H9 (cell line): ENCODE measurements around the gene DNAAF1. TPM values are rescaled to one million over a fixed set of nuclear protein-coding genes. Genes with fewer than 3 reads are reported as not detected.

Experiments
- DNase-seq: peaks from one replicate; pipeline ENCODE4 v3.0.0-alpha.2; 2017
- H2AFZ ChIP-seq: one replicate; pipeline ENCODE4 v1.6.1; 2013; ENCODE audit warnings: mild to moderate bottlenecking, low read length, control low read depth, moderate library complexity
- H2AK5ac ChIP-seq: 2 replicates; pipeline ENCODE4 v1.6.1; 2013; ENCODE audit warnings: low read length, control low read depth, mixed read lengths; ENCODE audit not compliant: insufficient read length
- H2BK120ac ChIP-seq: one replicate; pipeline ENCODE4 v1.6.1; 2013; ENCODE audit warnings: low read depth, mild to moderate bottlenecking, low read length, control low read depth, inconsistent platforms; ENCODE audit not compliant: poor library complexity, severe bottlenecking
- H2BK12ac ChIP-seq: 2 replicates; pipeline ENCODE4 v1.6.1; 2013; ENCODE audit warnings: low read length, control low read depth, mixed read lengths, low read depth; ENCODE audit not compliant: insufficient read length
- H2BK15ac ChIP-seq: 2 replicates; pipeline ENCODE4 v1.6.1; 2013; ENCODE audit warnings: low read depth, low read length, control low read depth
- H2BK20ac ChIP-seq: one replicate; pipeline ENCODE4 v1.6.1; 2013; ENCODE audit warnings: low read depth, mild to moderate bottlenecking, low read length, control low read depth, inconsistent platforms; ENCODE audit not compliant: poor library complexity, severe bottlenecking
- H2BK5ac ChIP-seq: 2 replicates; pipeline ENCODE4 v1.6.1; 2013; ENCODE audit warnings: low read length, control low read depth, mixed read lengths; ENCODE audit not compliant: insufficient read length
- H3K14ac ChIP-seq: 2 replicates; pipeline ENCODE4 v1.6.1; 2013; ENCODE audit warnings: low read length, control low read depth; ENCODE audit not compliant: insufficient read depth
- H3K18ac ChIP-seq: 2 replicates; pipeline ENCODE4 v1.6.1; 2013; ENCODE audit warnings: low read depth, mild to moderate bottlenecking, mixed read lengths, low read length, control low read depth; ENCODE audit not compliant: insufficient read length
- H3K23ac ChIP-seq: 2 replicates; pipeline ENCODE4 v1.6.1; 2013; ENCODE audit warnings: low read length, control low read depth, mixed read lengths, low read depth; ENCODE audit not compliant: insufficient read length
- H3K23me2 ChIP-seq: 2 replicates; pipeline ENCODE4 v1.6.1; 2013; ENCODE audit warnings: low read depth, mild to moderate bottlenecking, mixed read lengths, low read length, control low read depth; ENCODE audit not compliant: insufficient read length, poor library complexity, severe bottlenecking
- H3K27ac ChIP-seq: 2 replicates; pipeline ENCODE4 v1.5.1; 2013; ENCODE audit warnings: low read length, control low read depth, mixed read lengths, low read depth; ENCODE audit not compliant: insufficient read length
- H3K27me3 ChIP-seq: 2 replicates; pipeline ENCODE4 v1.6.1; 2013; ENCODE audit warnings: low read length, control low read depth, inconsistent platforms; ENCODE audit not compliant: insufficient read depth
- H3K4ac ChIP-seq: 2 replicates; pipeline ENCODE4 v1.6.1; 2013; ENCODE audit warnings: low read depth, mild to moderate bottlenecking, control low read depth, inconsistent platforms, low read length, moderate library complexity
- H3K4me1 ChIP-seq: 2 replicates; pipeline ENCODE4 v1.6.1; 2013; ENCODE audit warnings: low read length, control low read depth, inconsistent platforms; ENCODE audit not compliant: insufficient read depth
- H3K4me2 ChIP-seq: 2 replicates; pipeline ENCODE4 v1.6.1; 2013; ENCODE audit warnings: low read length, control low read depth, mixed read lengths; ENCODE audit not compliant: insufficient read length, insufficient read depth
- H3K56ac ChIP-seq: 2 replicates; pipeline ENCODE4 v1.6.1; 2013; ENCODE audit warnings: low read depth, mild to moderate bottlenecking, mixed read lengths, low read length, control low read depth; ENCODE audit not compliant: insufficient read length
- H3K79me1 ChIP-seq: 2 replicates; pipeline ENCODE4 v1.6.1; 2013; ENCODE audit warnings: low read depth, mild to moderate bottlenecking, moderate library complexity, low read length, control low read depth, inconsistent platforms; ENCODE audit not compliant: insufficient read depth, poor library complexity, severe bottlenecking
- H3K79me2 ChIP-seq: 2 replicates; pipeline ENCODE4 v1.6.1; 2013; ENCODE audit warnings: low read length, control low read depth, inconsistent platforms; ENCODE audit not compliant: insufficient read depth
- H3K9ac ChIP-seq: 2 replicates; pipeline ENCODE4 v1.6.1; 2013; ENCODE audit warnings: low read length, control low read depth, mixed read lengths; ENCODE audit not compliant: insufficient read length; ENCODE audit errors: extremely low read depth
- H3K9me3 ChIP-seq: one replicate; pipeline ENCODE4 v1.6.1; 2013; ENCODE audit warnings: low read depth, low read length, inconsistent platforms; ENCODE audit not compliant: control insufficient read depth
- H3T11ph ChIP-seq: one replicate; pipeline ENCODE4 v1.6.1; 2013; ENCODE audit warnings: mild to moderate bottlenecking, low read length, control low read depth, inconsistent platforms
- H4K20me1 ChIP-seq: one replicate; pipeline ENCODE4 v1.6.1; 2013; ENCODE audit not compliant: control insufficient read depth, insufficient read length, insufficient read depth
- H4K5ac ChIP-seq: 2 replicates; pipeline ENCODE4 v1.6.1; 2013; ENCODE audit warnings: low read depth, mild to moderate bottlenecking, mixed read lengths, low read length, control low read depth; ENCODE audit not compliant: insufficient read length
- H4K8ac ChIP-seq: replicated peaks from 2 replicates; pipeline ENCODE4 v1.6.1; 2013; ENCODE audit warnings: low read length, control low read depth, mixed read lengths, low read depth; ENCODE audit not compliant: insufficient read length
- H4K91ac ChIP-seq: 2 replicates; pipeline ENCODE4 v1.6.1; 2013; ENCODE audit warnings: low read depth, mild to moderate bottlenecking, moderate library complexity, mixed read lengths, low read length, control low read depth; ENCODE audit not compliant: insufficient read length
- H3K27ac Mint-ChIP-seq, 3 experiments: 2 replicates in 2 of 3; 3 replicates in 1 of 3; pipeline ENCODE4 v1.8.0; 2020 to 2021; ENCODE audit warnings: mixed read lengths in 3 of 3, mild to moderate bottlenecking in 1 of 3, moderate library complexity in 1 of 3
- H3K27me3 Mint-ChIP-seq: 2 replicates; pipeline ENCODE4 v1.8.0; 2021; ENCODE audit warnings: low read depth, mild to moderate bottlenecking, moderate library complexity, mixed read lengths
- H3K36me3 Mint-ChIP-seq, 3 experiments: 2 replicates in 2 of 3; 3 replicates in 1 of 3; pipeline ENCODE4 v1.8.0; 2020 to 2021; ENCODE audit warnings: low read depth in 3 of 3, mixed read lengths in 3 of 3; ENCODE audit not compliant: insufficient read depth in 1 of 3
- H3K4me1 Mint-ChIP-seq, 2 experiments: 2 replicates each; pipeline ENCODE4 v1.8.0; 2020; ENCODE audit warnings: mixed read lengths in 2 of 2
- H3K4me3 Mint-ChIP-seq, 2 experiments: 2 replicates in 1 of 2; 3 replicates in 1 of 2; pipeline ENCODE4 v1.8.0; 2020 to 2021; ENCODE audit warnings: mild to moderate bottlenecking in 2 of 2, mixed read lengths in 2 of 2, moderate library complexity in 1 of 2
- H3K9me3 Mint-ChIP-seq, 2 experiments: 2 replicates in 1 of 2; 3 replicates in 1 of 2; pipeline ENCODE4 v1.8.0; 2020; ENCODE audit warnings: mild to moderate bottlenecking in 2 of 2, mixed read lengths in 2 of 2, moderate library complexity in 1 of 2
- CTCF ChIP-seq: fragments of 200-600 bp; sonication (generic); conservative IDR thresholded peaks from 3 replicates; pipeline ENCODE4 v1.8.0; 2021; ENCODE audit warnings: antibody characterized with exemption, mild to moderate bottlenecking
- WGBS: extraction: QIAGEN DNeasy Blood & Tissue Kit; methylation state at CpG from one replicate; pipeline ENCODE4 v1.1.7; 2013; ENCODE audit warnings: missing lambda C conversion rate, low lambda C conversion rate, mixed read lengths; ENCODE audit not compliant: insufficient read length; ENCODE audit errors: extremely low coverage; 5-methylcytosine and 5-hydroxymethylcytosine counted together
- total RNA-seq: library from RNA; stranded (reverse); gene quantifications from 2 replicates; pipeline ENCODE4 v1.2.1, GENCODE V29; 2021

DNAAF1 gene
- total RNA-seq, 1 experiment from 2014 or later = not detected

- H3K27me3 Mint-ChIP-seq = peaks cover 16% of the 10 kb centered on the region
- H2AK5ac ChIP-seq = no peak overlapping the region
- peaks cover 9% of the 10 kb centered on the region for H3K23me2 ChIP-seq
Observed at GRCh38 chr16:84144209-84144858, 774 bp upstream of the DNAAF1 start.

More at GRCh38 chr16:84144209-84144858, 774 bp upstream of the DNAAF1 start:
- Histone ChIP-seq H3K79me2 (peaks cover 4% of the 10 kb centered on the region; the same call in 1 of the 2 replicates), H2BK120ac (no peak overlapping the region), H2BK12ac (no peak overlapping the region), H3K14ac (no peak overlapping the region), H4K5ac (no peak overlapping the region), H3K4ac (no peak overlapping the region), H3K23ac (no peak overlapping the region), H3K9me3 (no peaks in the 10 kb centered on the region), H3K27ac (no peak overlapping the region), H3K9ac (peak overlapping the region; percentile 16), H3K79me1 (peaks cover 3% of the 10 kb centered on the region), H3K4me2 (peak overlapping the region; percentile 77), H4K20me1 (no peaks in the 10 kb centered on the region), H2BK5ac (no peak overlapping the region), H2BK15ac (no peak overlapping the region), H3K56ac (no peak overlapping the region), H4K8ac (no peak overlapping the region), H4K91ac (no peak overlapping the region), H3K18ac (no peak overlapping the region), H3K27me3 (no peaks in the 10 kb centered on the region), H2BK20ac (no peak overlapping the region), H2AFZ (no peak overlapping the region), H3K4me1 (peaks cover 2% of the 10 kb centered on the region; the same call in 1 of the 2 replicates), H3T11ph (no peak overlapping the region)
- no CpG with 5 or more reads among the region's 39 CpGs for WGBS
- no peak for DNase-seq
- H3K36me3 Mint-ChIP-seq = peaks cover 4 to 18% (median 6%) of the 10 kb centered on the region in 3 experiments; a peak in 6 of 7 replicates
- peak overlapping the region; percentile 95 to 99 for H3K4me3 Mint-ChIP-seq
- H3K4me1 Mint-ChIP-seq = peaks cover 17 to 23% of the 10 kb centered on the region in 2 experiments
- peaks cover 0 to 9% of the 10 kb centered on the region in 2 experiments; a peak in 1 of 5 replicates for H3K9me3 Mint-ChIP-seq
- H3K27ac Mint-ChIP-seq = peak overlapping the region; percentile 76 to 91 (median 87); a peak in 5 of 7 replicates
- no peak for TF ChIP-seq CTCF
